Measurements from ENCODE around the gene PAK1IP1.

GRCh38 chr6:10662207-10662606 lies 32.6 kb upstream of the PAK1IP1 start:
- no peak for TF ChIP-seq CTCF (IDR thresholded peaks at IDR 0.05)
- no peak for TF ChIP-seq POLR2A (IDR thresholded peaks at IDR 0.05)

Measured in right lobe of liver (tissue), 4 donors.